ENCODE data around the gene OR5T1. TPM values are rescaled to one million over a fixed set of nuclear protein-coding genes. Genes with fewer than 3 reads are reported as not detected.

OR5T1 gene
- not detected for total RNA-seq

GRCh38 chr11:56273854-56274253 lies at the start of gene OR5T1:
TSS of gene OR5T1 (plus strand) at chr11:56274154. CDS start at chr11:56275639, 1,485 bp downstream.
- intact Hi-C loops (cut with DNase I), result no loop called here
- Histone ChIP-seq H3K9me3 (no peaks in the 10 kb centered on the region), H3K36me3 (replicated peaks in 1 of 2; ENCODE audit: insufficient read depth in 1 of 2, low read depth in 2 of 2) (no peaks in the 10 kb centered on the region), H3K4me3 (no peak within 1 kb of the TSS), H3K4me1 (no peaks in the 10 kb centered on the region), H3K27me3 (no peaks in the 10 kb centered on the region), H3K27ac (no peak within 1 kb of the TSS)
- TF ChIP-seq POLR2A (IDR thresholded peaks at IDR 0.05), result no peak
- no peak for TF ChIP-seq CTCF (IDR thresholded peaks at IDR 0.05)
- no peak for ATAC-seq
- no peak for DNase-seq

GRCh38 chr11:56234155-56234554 lies 39.8 kb upstream of the OR5T1 start, which contains the start of gene OR5T2:
TSS of gene OR5T2 (minus strand) at chr11:56234255. CDS start at chr11:56233062, 1,193 bp downstream.
- no peaks in the 10 kb centered on the region for H3K4me1 ChIP-seq
- DNase-seq (no peak), ATAC-seq (no peak)
- 30 to 46% methylated on average over 1 of the region's 1 CpG for WGBS, 2 donors
- H3K4me3 ChIP-seq, result no peak within 1 kb of the TSS
- H3K36me3 ChIP-seq (replicated peaks in 1 of 2; ENCODE audit: insufficient read depth in 1 of 2, low read depth in 2 of 2), result no peaks in the 10 kb centered on the region
- no peak within 1 kb of the TSS for H3K27ac ChIP-seq
- TF ChIP-seq POLR2A (IDR thresholded peaks at IDR 0.05) (no peak), CTCF (IDR thresholded peaks at IDR 0.05) (no peak)
- intact Hi-C loops (cut with DNase I), result no loop called here
- H3K27me3 ChIP-seq, result no peaks in the 10 kb centered on the region
- H3K9me3 ChIP-seq, result no peaks in the 10 kb centered on the region

DNA sequence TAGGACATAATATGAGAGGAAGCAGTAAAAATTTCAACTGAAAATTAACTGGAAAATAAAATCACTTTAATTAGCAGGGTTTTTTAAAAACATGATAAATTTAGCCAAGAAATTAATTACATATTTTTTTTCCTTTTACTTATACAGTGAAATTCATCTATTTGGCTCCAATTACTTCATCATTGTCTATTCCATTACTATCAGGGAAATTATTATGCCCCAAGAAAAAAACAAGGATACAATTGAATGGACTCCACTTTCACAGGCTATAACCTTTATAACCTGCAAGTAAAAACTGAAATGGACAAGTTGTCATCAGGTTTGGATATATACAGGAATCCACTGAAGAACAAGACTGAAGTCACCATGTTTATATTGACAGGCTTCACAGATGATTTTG lies 22.0 kb upstream of the OR5T1 start, which contains the start of gene OR5T3:
Gene OR5T3 (plus strand): TSS at position 301 of the 400 bp plus-strand sequence. CDS start 0 bp downstream, at position 301.
- no peaks in the 10 kb centered on the region for H3K9me3 ChIP-seq
- intact Hi-C loops (cut with DNase I), result no loop called here
- no peaks in the 10 kb centered on the region for H3K36me3 ChIP-seq (replicated peaks in 1 of 2; ENCODE audit: insufficient read depth in 1 of 2, low read depth in 2 of 2)
- no peak within 1 kb of the TSS for H3K4me3 ChIP-seq
- no peaks in the 10 kb centered on the region for H3K4me1 ChIP-seq
- H3K27me3 ChIP-seq, result no peaks in the 10 kb centered on the region
- H3K27ac ChIP-seq, result no peak within 1 kb of the TSS
- TF ChIP-seq POLR2A (IDR thresholded peaks at IDR 0.05), result no peak
- TF ChIP-seq CTCF (IDR thresholded peaks at IDR 0.05), result no peak
- no peak for ATAC-seq
- DNase-seq, result no peak

- intact Hi-C loops (cut with DNase I), result no loop called here
- ATAC-seq, result no peak
- no peaks in the 10 kb centered on the region for H3K27me3 ChIP-seq
- WGBS, 2 donors, result 41 to 57% methylated on average over 3 of the region's 3 CpGs
- H3K9me3 ChIP-seq, result no peaks in the 10 kb centered on the region
- no peak overlapping the region for H3K27ac ChIP-seq
- H3K4me1 ChIP-seq, result no peaks in the 10 kb centered on the region
- no peak for DNase-seq
- TF ChIP-seq CTCF (IDR thresholded peaks at IDR 0.05), result no peak
- no peak overlapping the region for H3K4me3 ChIP-seq
- no peaks in the 10 kb centered on the region for H3K36me3 ChIP-seq (replicated peaks in 1 of 2; ENCODE audit: insufficient read depth in 1 of 2, low read depth in 2 of 2)
Measured at GRCh38 chr11:56271092-56271491, 2.9 kb upstream of the OR5T1 start.

- Histone ChIP-seq H3K27ac (no peak within 1 kb of the TSS), H3K36me3 (replicated peaks in 1 of 2; ENCODE audit: insufficient read depth in 1 of 2, low read depth in 2 of 2) (no peaks in the 10 kb centered on the region), H3K4me1 (no peaks in the 10 kb centered on the region), H3K27me3 (no peaks in the 10 kb centered on the region), H3K4me3 (no peak within 1 kb of the TSS), H3K9me3 (no peaks in the 10 kb centered on the region)
- ATAC-seq (no peak), DNase-seq (no peak)
- intact Hi-C loops (cut with DNase I), result no loop called here
- whole genome bisulfite sequencing, 2 donors, result 55 to 57% methylated on average over 2 of the region's 2 CpGs
- TF ChIP-seq CTCF (IDR thresholded peaks at IDR 0.05) (no peak), POLR2A (IDR thresholded peaks at IDR 0.05) (no peak)
Measured at GRCh38 chr11:56292154-56292553, 18.2 kb downstream of the OR5T1 start, which contains the start of gene OR8H1. TSS of gene OR8H1 (minus strand) at chr11:56292254. CDS start at chr11:56291062, 1,192 bp downstream.

Data from body of pancreas (tissue), 4 donors.